HEK293 (cell line): ENCODE results near the gene ESPL1.

ENCODE experiments used
- ATF2 ChIP-seq: fragments of 450-650 bp; formaldehyde crosslinking; IDR thresholded peaks from 2 replicates; pipeline ENCODE4 v1.5.1; 2016; ENCODE audit warnings: missing biosample characterization, missing genetic modification characterization, low read depth
- HOXD13 ChIP-seq: sonication (generic); formaldehyde crosslinking; IDR thresholded peaks from 2 replicates; pipeline ENCODE4 v1.8.0; 2022; ENCODE audit warnings: missing genetic modification reagents, borderline replicate concordance
- KLF1 ChIP-seq: fragments of 450-650 bp; formaldehyde crosslinking; IDR thresholded peaks from 2 replicates; pipeline ENCODE4 v1.5.1; 2016; ENCODE audit warnings: missing biosample characterization, missing genetic modification characterization
- KLF8 ChIP-seq: fragments of 450-650 bp; formaldehyde crosslinking; IDR thresholded peaks from 2 replicates; pipeline ENCODE4 v1.5.1; 2016; ENCODE audit warnings: missing biosample characterization, missing genetic modification characterization
- PBX3 ChIP-seq: sonication (generic); formaldehyde crosslinking; IDR thresholded peaks from 2 replicates; pipeline ENCODE4 v1.8.1; 2022; ENCODE audit warnings: mild to moderate bottlenecking, moderate library complexity, missing genetic modification reagents
- RBAK ChIP-seq: fragments of 450-650 bp; formaldehyde crosslinking; IDR thresholded peaks from 2 replicates; pipeline ENCODE4 v1.5.1; 2016; ENCODE audit warnings: missing biosample characterization, missing genetic modification characterization
- TSHZ1 ChIP-seq: fragments of 450-650 bp; formaldehyde crosslinking; IDR thresholded peaks from 2 replicates; pipeline ENCODE4 v1.5.1; 2016; ENCODE audit warnings: missing biosample characterization, missing genetic modification characterization, borderline replicate concordance
- WT1 ChIP-seq: fragments of 450-650 bp; formaldehyde crosslinking; IDR thresholded peaks from 2 replicates; pipeline ENCODE4 v1.5.1; 2016; ENCODE audit warnings: missing biosample characterization, missing genetic modification characterization
- ZFP37 ChIP-seq: fragments of 450-650 bp; formaldehyde crosslinking; IDR thresholded peaks from 2 replicates; pipeline ENCODE4 v1.5.1; 2016; ENCODE audit warnings: missing biosample characterization, missing genetic modification characterization
- ZIC2 ChIP-seq: fragments of 450-650 bp; formaldehyde crosslinking; IDR thresholded peaks from 2 replicates; pipeline ENCODE4 v1.5.1; 2016; ENCODE audit warnings: missing biosample characterization, missing genetic modification characterization
- ZNF138 ChIP-seq: fragments of 450-650 bp; formaldehyde crosslinking; IDR thresholded peaks from 2 replicates; pipeline ENCODE4 v1.5.1; 2016; ENCODE audit warnings: missing biosample characterization, missing genetic modification characterization, borderline replicate concordance
- ZNF18 ChIP-seq: fragments of 450-650 bp; formaldehyde crosslinking; IDR thresholded peaks from 2 replicates; pipeline ENCODE4 v1.5.1; 2016; ENCODE audit warnings: missing biosample characterization, missing genetic modification characterization
- ZNF19 ChIP-seq: fragments of 450-650 bp; formaldehyde crosslinking; IDR thresholded peaks from 2 replicates; pipeline ENCODE4; 2016; ENCODE audit warnings: missing biosample characterization, missing genetic modification characterization, low read depth
- ZNF248 ChIP-seq: fragments of 450-650 bp; formaldehyde crosslinking; IDR thresholded peaks from 2 replicates; pipeline ENCODE4 v1.5.1; 2017; ENCODE audit warnings: missing biosample characterization, missing genetic modification characterization
- ZNF274 ChIP-seq, 2 experiments: fragments of 200-500 bp in 1 of 2; fragments of 450-650 bp in 1 of 2; sonication (Bioruptor generic) in 1 of 2; formaldehyde crosslinking in 1 of 2; IDR thresholded peaks; 2 replicates each; pipeline versions ENCODE4 v1.5.1 to v1.6.1; 2014 to 2016; ENCODE audit warnings: borderline replicate concordance in 1 of 2, inconsistent platforms in 1 of 2, low read length in 1 of 2, missing biosample characterization in 1 of 2, missing genetic modification characterization in 1 of 2
- ZNF362 ChIP-seq: fragments of 450-650 bp; formaldehyde crosslinking; IDR thresholded peaks from 2 replicates; pipeline ENCODE4 v1.5.1; 2016; ENCODE audit warnings: missing biosample characterization, missing genetic modification characterization
- ZNF366 ChIP-seq: fragments of 450-650 bp; formaldehyde crosslinking; conservative IDR thresholded peaks from 2 replicates; pipeline ENCODE4 v1.5.1; 2016; ENCODE audit warnings: missing biosample characterization, missing genetic modification characterization
- ZNF398 ChIP-seq: fragments of 450-650 bp; formaldehyde crosslinking; IDR thresholded peaks from 2 replicates; pipeline ENCODE4 v1.5.1; 2017; ENCODE audit warnings: missing biosample characterization, missing genetic modification characterization
- ZNF544 ChIP-seq: fragments of 450-650 bp; formaldehyde crosslinking; IDR thresholded peaks from 2 replicates; pipeline ENCODE4 v1.5.0; 2017; ENCODE audit warnings: missing biosample characterization, missing genetic modification characterization
- ZNF580 ChIP-seq: fragments of 450-650 bp; formaldehyde crosslinking; IDR thresholded peaks from 2 replicates; pipeline ENCODE4 v1.5.1; 2016; ENCODE audit warnings: missing biosample characterization, missing genetic modification characterization
- ZNF645 ChIP-seq: fragments of 450-650 bp; formaldehyde crosslinking; IDR thresholded peaks from 2 replicates; pipeline ENCODE4; 2016; ENCODE audit warnings: missing biosample characterization, missing genetic modification characterization
- ZNF692 ChIP-seq: fragments of 450-650 bp; formaldehyde crosslinking; IDR thresholded peaks from 2 replicates; pipeline ENCODE4 v1.5.1; 2016; ENCODE audit warnings: missing biosample characterization, missing genetic modification characterization
- ZNF792 ChIP-seq: fragments of 450-650 bp; formaldehyde crosslinking; IDR thresholded peaks from 2 replicates; pipeline ENCODE4 v1.5.1; 2016; ENCODE audit warnings: missing biosample characterization, missing genetic modification characterization
- ZSCAN23 ChIP-seq: fragments of 450-650 bp; formaldehyde crosslinking; IDR thresholded peaks from 2 replicates; pipeline ENCODE4 v1.5.1; 2016; ENCODE audit warnings: missing biosample characterization, missing genetic modification characterization

ESPL1 gene

GRCh38 chr12:53299454-53300180 lies 31.5 kb downstream of the ESPL1 start, which contains the start of gene MYG1 (continued):
- TF ChIP-seq WT1 (tag by site-specific recombination) (peak; percentile 80), ZNF580 (tag by site-specific recombination) (no peak; the same call in 1 of the 2 replicates), ZNF274 (IDR thresholded peaks at IDR 0.05; ENCODE audit: low read length) (no peak), ZNF274 (tag by site-specific recombination; IDR thresholded peaks at IDR 0.05; ENCODE audit: borderline replicate concordance) (no peak), ATF2 (tag by site-specific recombination) (no peak), ZNF19 (no peak), PBX3 (peak; percentile 49), KLF1 (no peak; the same call in 1 of the 2 replicates), TSHZ1 (tag by site-specific recombination) (no peak), ZNF18 (tag by site-specific recombination) (no peak), ZNF792 (tag by site-specific recombination) (0 out of 2 replicates have a peak, but pooled peaks have one; percentile 81), ZNF248 (no peak), KLF8 (peak; percentile 70; the same call in 1 of the 2 replicates), ZNF138 (no peak), ZNF544 (tag by site-specific recombination) (no peak), ZIC2 (peak; percentile 74), ZFP37 (peak; percentile 91; the same call in 1 of the 2 replicates), ZSCAN23 (peak; percentile 94), ZNF362 (tag by site-specific recombination) (no peak), ZNF398 (tag by site-specific recombination) (no peak), RBAK (tag by site-specific recombination) (no peak), ZNF692 (tag by site-specific recombination) (peak; percentile 99), ZNF645 (tag by site-specific recombination) (no peak), HOXD13 (CRISPR knock-in tag) (no peak; the same call in 1 of the 2 replicates), ZNF366 (tag by site-specific recombination) (no peak)
